Measurements from ENCODE around the gene TMEM25. TPM values are rescaled to one million over a fixed set of nuclear protein-coding genes. Genes with fewer than 3 reads are reported as not detected.

TMEM25 gene
- total RNA-seq, 1 donor from 2014 or later: 47.3 TPM

GRCh38 chr11:118544010-118544646 is 13.1 kb downstream of the TMEM25 start:
- no peaks in the 10 kb centered on the region for H3K9me3 Mint-ChIP-seq
- no peak for DNase-seq (ENCODE audit: extremely low spot score, unreplicated experiment)
- H3K4me3 Mint-ChIP-seq: no peak overlapping the region
- TF ChIP-seq CTCF (conservative IDR thresholded peaks at IDR 0.05): no peak
- no peaks in the 10 kb centered on the region for H3K4me1 Mint-ChIP-seq (ENCODE audit: unreplicated experiment)
- H3K27me3 Mint-ChIP-seq: no peaks in the 10 kb centered on the region
- no peak overlapping the region for H3K27ac Mint-ChIP-seq
- H3K36me3 Mint-ChIP-seq: peaks cover 10% of the 10 kb centered on the region

GRCh38 chr11:118544647-118545010 is 13.6 kb downstream of the TMEM25 start:
- no peak for DNase-seq (ENCODE audit: extremely low spot score, unreplicated experiment)
- no peak for TF ChIP-seq CTCF (conservative IDR thresholded peaks at IDR 0.05)
- Mint-ChIP-seq H3K4me1 (ENCODE audit: unreplicated experiment) (no peaks in the 10 kb centered on the region), H3K9me3 (no peaks in the 10 kb centered on the region), H3K36me3 (peaks cover 10% of the 10 kb centered on the region), H3K4me3 (no peak overlapping the region), H3K27me3 (no peaks in the 10 kb centered on the region), H3K27ac (no peak overlapping the region)

- Mint-ChIP-seq H3K4me1 (ENCODE audit: unreplicated experiment) (no peaks in the 10 kb centered on the region), H3K27ac (no peak overlapping the region), H3K4me3 (no peak overlapping the region), H3K9me3 (no peaks in the 10 kb centered on the region), H3K36me3 (peaks cover 5% of the 10 kb centered on the region), H3K27me3 (no peaks in the 10 kb centered on the region)
- no peak for DNase-seq (ENCODE audit: extremely low spot score, unreplicated experiment)
- TF ChIP-seq CTCF (conservative IDR thresholded peaks at IDR 0.05): no peak
Measured at GRCh38 chr11:118545533-118545932, 14.5 kb downstream of the TMEM25 start.

- TF ChIP-seq CTCF (conservative IDR thresholded peaks at IDR 0.05): no peak
- Mint-ChIP-seq H3K36me3 (peaks cover 5% of the 10 kb centered on the region), H3K9me3 (no peaks in the 10 kb centered on the region), H3K4me1 (ENCODE audit: unreplicated experiment) (no peaks in the 10 kb centered on the region), H3K4me3 (no peak overlapping the region), H3K27ac (no peak overlapping the region), H3K27me3 (no peaks in the 10 kb centered on the region)
- no peak for DNase-seq (ENCODE audit: extremely low spot score, unreplicated experiment)
Measured at GRCh38 chr11:118547132-118547531, 16.1 kb downstream of the TMEM25 start.

GRCh38 chr11:118552341-118552740 is 21.3 kb downstream of the TMEM25 start:
- Mint-ChIP-seq H3K4me3 (no peak overlapping the region), H3K36me3 (peaks cover 17% of the 10 kb centered on the region), H3K4me1 (ENCODE audit: unreplicated experiment) (no peaks in the 10 kb centered on the region), H3K27me3 (no peaks in the 10 kb centered on the region), H3K27ac (no peak overlapping the region), H3K9me3 (no peaks in the 10 kb centered on the region)
- no peak for DNase-seq (ENCODE audit: extremely low spot score, unreplicated experiment)
- TF ChIP-seq CTCF (conservative IDR thresholded peaks at IDR 0.05): no peak

- H3K9me3 Mint-ChIP-seq: no peaks in the 10 kb centered on the region
- peaks cover 6% of the 10 kb centered on the region for H3K36me3 Mint-ChIP-seq
- no peaks in the 10 kb centered on the region for H3K27me3 Mint-ChIP-seq
- DNase-seq (ENCODE audit: extremely low spot score, unreplicated experiment): no peak
- no peak overlapping the region for H3K27ac Mint-ChIP-seq
- no peak for TF ChIP-seq CTCF (conservative IDR thresholded peaks at IDR 0.05)
- no peak overlapping the region for H3K4me3 Mint-ChIP-seq
- peaks cover 11% of the 10 kb centered on the region for H3K4me1 Mint-ChIP-seq (ENCODE audit: unreplicated experiment)
Measured at GRCh38 chr11:118560806-118561205, 29.8 kb downstream of the TMEM25 start.

Data from type B pancreatic cell (in vitro differentiated cells).